HepG2 (cell line): Measurements from ENCODE around the gene SPG7. TPM values are rescaled to one million over a fixed set of nuclear protein-coding genes. Genes with fewer than 3 reads are reported as not detected.

Experiments
- CBX5 ChIP-seq: sonication (generic); formaldehyde crosslinking; IDR thresholded peaks from 2 replicates; pipeline ENCODE4 v1.4.0; 2020; ENCODE audit warnings: missing genetic modification reagents, borderline replicate concordance
- DNMT3B ChIP-seq: conservative IDR thresholded peaks from 2 replicates; pipeline ENCODE4 v1.6.1; 2016; ENCODE audit warnings: missing biosample characterization, control low read depth
- FOXO1 ChIP-seq: sonication (generic); formaldehyde crosslinking; IDR thresholded peaks from 2 replicates; pipeline ENCODE4 v1.4.0; 2020; ENCODE audit warnings: missing genetic modification reagents
- FOXO4 ChIP-seq: sonication (generic); formaldehyde crosslinking; conservative IDR thresholded peaks from 2 replicates; pipeline ENCODE4 v1.8.1; 2023; ENCODE audit warnings: missing genetic modification reagents
- GATAD1 ChIP-seq: IDR thresholded peaks from 2 replicates; pipeline ENCODE4 v1.6.1; 2016; ENCODE audit warnings: missing genetic modification reagents, missing compliant biosample characterization
- HDAC1 ChIP-seq: sonication (generic); formaldehyde crosslinking; IDR thresholded peaks from 2 replicates; pipeline ENCODE4 v1.5.1; 2020; ENCODE audit warnings: mild to moderate bottlenecking, missing genetic modification reagents
- MATR3 ChIP-seq: sonication (generic); formaldehyde crosslinking; IDR thresholded peaks from 2 replicates; pipeline ENCODE4 v1.4.0; 2020; ENCODE audit warnings: missing genetic modification reagents
- MEF2D ChIP-seq: sonication (generic); formaldehyde crosslinking; IDR thresholded peaks from 2 replicates; pipeline ENCODE4 v1.5.1; 2020; ENCODE audit warnings: mild to moderate bottlenecking, missing genetic modification reagents
- MIER2 ChIP-seq: IDR thresholded peaks from 2 replicates; pipeline ENCODE4 v1.6.1; 2016; ENCODE audit warnings: missing biosample characterization, missing genetic modification reagents
- NR0B2 ChIP-seq: sonication (generic); formaldehyde crosslinking; IDR thresholded peaks from 2 replicates; pipeline ENCODE4 v1.4.0; 2020; ENCODE audit warnings: mild to moderate bottlenecking, missing genetic modification reagents
- SALL1 ChIP-seq: sonication (generic); formaldehyde crosslinking; IDR thresholded peaks from 2 replicates; pipeline ENCODE4 v1.8.0; 2022; ENCODE audit warnings: mild to moderate bottlenecking, missing genetic modification reagents
- SKIL ChIP-seq: sonication (generic); formaldehyde crosslinking; IDR thresholded peaks from 2 replicates; pipeline ENCODE4 v1.8.0; 2022; ENCODE audit warnings: missing genetic modification reagents, mild to moderate bottlenecking, moderate library complexity, borderline replicate concordance
- SRSF1 ChIP-seq: fragments of 200-400 bp; formaldehyde crosslinking; optimal IDR thresholded peaks from 2 replicates; pipeline ENCODE3; 2017; ENCODE audit warnings: mild to moderate bottlenecking, low read depth, low read length, moderate library complexity
- TBP ChIP-seq: sonication (generic); formaldehyde crosslinking; IDR thresholded peaks from 2 replicates; pipeline ENCODE4 v1.5.0; 2020; ENCODE audit warnings: missing genetic modification reagents
- TCF7L2 ChIP-seq: IDR thresholded peaks from 2 replicates; pipeline ENCODE4 v1.6.1; 2011; ENCODE audit warnings: mild to moderate bottlenecking, low read depth, low read length, moderate library complexity
- TFDP2 ChIP-seq: sonication (generic); formaldehyde crosslinking; IDR thresholded peaks from 2 replicates; pipeline ENCODE4 v1.4.0; 2020; ENCODE audit warnings: missing genetic modification reagents
- TRIM22 ChIP-seq: fragments of 450-650 bp; IDR thresholded peaks from 2 replicates; pipeline ENCODE4 v1.6.1; 2017
- ZFX ChIP-seq: sonication (generic); formaldehyde crosslinking; IDR thresholded peaks from 2 replicates; pipeline ENCODE4 v1.4.0; 2020; ENCODE audit warnings: mild to moderate bottlenecking, low read depth, missing genetic modification reagents, moderate library complexity
- ZFY ChIP-seq: sonication (generic); formaldehyde crosslinking; IDR thresholded peaks from 2 replicates; pipeline ENCODE4 v1.4.0; 2020; ENCODE audit warnings: missing genetic modification reagents
- ZNF138 ChIP-seq: sonication (generic); formaldehyde crosslinking; IDR thresholded peaks from 2 replicates; pipeline ENCODE4 v1.5.0; 2020; ENCODE audit warnings: mild to moderate bottlenecking, low read depth, missing genetic modification reagents
- ZNF317 ChIP-seq: sonication (generic); formaldehyde crosslinking; IDR thresholded peaks from 2 replicates; pipeline ENCODE4 v1.5.0; 2020; ENCODE audit warnings: mild to moderate bottlenecking, missing genetic modification reagents
- ZNF441 ChIP-seq: sonication (generic); formaldehyde crosslinking; IDR thresholded peaks from 2 replicates; pipeline ENCODE4 v1.7.0; 2021; ENCODE audit warnings: missing genetic modification reagents, borderline replicate concordance
- ZNF589 ChIP-seq: sonication (generic); formaldehyde crosslinking; conservative IDR thresholded peaks from 2 replicates; pipeline ENCODE4 v1.8.0; 2022; ENCODE audit warnings: mild to moderate bottlenecking, moderate library complexity, missing genetic modification reagents
- ZNF615 ChIP-seq: sonication (generic); formaldehyde crosslinking; IDR thresholded peaks from 2 replicates; pipeline ENCODE4 v1.5.0; 2020; ENCODE audit warnings: mild to moderate bottlenecking, missing genetic modification reagents, borderline replicate concordance
- ZNF629 ChIP-seq: sonication (generic); formaldehyde crosslinking; conservative IDR thresholded peaks from 2 replicates; pipeline ENCODE4 v1.5.0; 2020; ENCODE audit warnings: missing genetic modification reagents
- polyA plus RNA-seq, 8 experiments: library from polyadenylated mRNA; depleted of rRNA in 3 of 8; stranded (reverse) in 7 of 8; unstranded in 1 of 8; fragments of >200 nt; fragmentation: Illumina TruSeq in 4 of 8; extraction: Trizol in 4 of 8; gene quantifications; 2 replicates each; pipeline versions ENCODE4 v1.2.1 to v1.2.3, GENCODE V29; 2011 to 2016; ENCODE audit warnings: low read depth in 4 of 8, missing spikeins in 1 of 8, mixed read lengths in 1 of 8; ENCODE audit not compliant: insufficient read depth in 1 of 8
- total RNA-seq, 5 experiments: library from RNA; depleted of rRNA; stranded (reverse); fragments of >200 nt; fragmentation: Illumina TruSeq; extraction: Trizol; gene quantifications; 2 replicates each; pipeline ENCODE4 v1.2.3, GENCODE V29; 2016; ENCODE audit warnings: low read depth in 1 of 5

SPG7 gene
- total and polyA plus RNA-seq, 2 of the 13 experiments (the other 11 are each of a cell fraction or from before 2014, with no cell fraction given): 66.0 to 136 TPM

- TF ChIP-seq TFDP2 (CRISPR knock-in tag): peak; percentile 77
- TF ChIP-seq MEF2D (CRISPR knock-in tag): peak; percentile 86; the same call in 1 of the 2 replicates
- no peak for TF ChIP-seq DNMT3B (CRISPR knock-in tag)
- peak; percentile 99 for TF ChIP-seq ZFX (CRISPR knock-in tag)
- no peak for TF ChIP-seq ZNF629 (CRISPR knock-in tag)
- TF ChIP-seq TCF7L2: no peak
- TF ChIP-seq ZNF441 (CRISPR knock-in tag): peak; percentile 49; the same call in 1 of the 2 replicates
- peak; percentile 99 for TF ChIP-seq ZFY (CRISPR knock-in tag)
- TF ChIP-seq NR0B2: peak; percentile 86
- peak; percentile 44; the same call in 1 of the 2 replicates for TF ChIP-seq CBX5
- peak; percentile 93; the same call in 1 of the 2 replicates for TF ChIP-seq ZNF615 (CRISPR knock-in tag)
- no peak for TF ChIP-seq ZNF138 (CRISPR knock-in tag)
- peak; percentile 96 for TF ChIP-seq GATAD1 (CRISPR knock-in tag)
- peak; percentile 69; the same call in 1 of the 2 replicates for TF ChIP-seq MIER2 (CRISPR knock-in tag)
- peak; percentile 85 for TF ChIP-seq HDAC1 (CRISPR knock-in tag)
- TF ChIP-seq ZNF317 (CRISPR knock-in tag): peak; percentile 80
- peak; percentile 67 for TF ChIP-seq FOXO1 (CRISPR knock-in tag)
- no peak for TF ChIP-seq MATR3 (CRISPR knock-in tag)
- TF ChIP-seq TBP (CRISPR knock-in tag): 0 out of 2 replicates have a peak, but pooled peaks have one; percentile 90
- peak; percentile 74 for TF ChIP-seq SALL1 (CRISPR knock-in tag)
- no peak for TF ChIP-seq SKIL (CRISPR knock-in tag)
- TF ChIP-seq FOXO4: no peak
- peak; percentile 65; the same call in 1 of the 2 replicates for TF ChIP-seq ZNF589
- TF ChIP-seq TRIM22: no peak
- peak; percentile 99 for TF ChIP-seq SRSF1
Measured at GRCh38 chr16:89560378-89561141, 52.4 kb downstream of the SPG7 start, which contains the start of gene RPL13 (continued).
